Stimulated activated CD8-positive, alpha-beta memory T cell treated with anti-CD3 and anti-CD28 coated beads, Interleukin-4, amount 100 ng/mL, for 1 hour (primary cell): ENCODE results near the gene ITPK1.

ENCODE experiments used
- DNase-seq, 2 donors: peaks; one replicate each; pipeline ENCODE4 v3.0.0-alpha.2; 2020; ENCODE audit warnings: low read depth in 2 of 2, low spot score in 1 of 2

ITPK1 gene

DNA sequence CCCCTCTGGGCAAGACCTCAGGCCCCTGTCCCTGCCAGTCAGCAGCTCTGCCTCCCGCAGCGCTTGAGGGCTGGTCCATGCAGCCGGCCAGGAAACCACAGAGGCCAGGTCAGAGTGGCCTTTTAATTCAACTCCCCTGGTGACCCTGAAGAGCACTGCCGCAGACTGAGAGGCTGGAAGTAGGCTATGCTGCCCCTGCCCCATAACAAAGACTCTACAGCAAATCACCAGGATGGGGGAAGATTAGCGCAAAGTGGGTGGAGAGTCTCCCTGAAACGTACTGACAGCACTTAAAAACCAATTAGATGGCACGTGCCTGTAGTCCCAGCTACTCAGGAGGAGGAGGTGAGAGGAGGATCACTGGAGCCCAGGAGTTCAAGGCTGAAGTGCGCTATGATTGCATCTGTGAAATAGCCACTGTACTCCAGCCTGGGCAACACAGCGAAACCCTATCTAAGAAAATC lies 70.5 kb downstream of the ITPK1 start:
- DNase-seq, result no peak

DNA sequence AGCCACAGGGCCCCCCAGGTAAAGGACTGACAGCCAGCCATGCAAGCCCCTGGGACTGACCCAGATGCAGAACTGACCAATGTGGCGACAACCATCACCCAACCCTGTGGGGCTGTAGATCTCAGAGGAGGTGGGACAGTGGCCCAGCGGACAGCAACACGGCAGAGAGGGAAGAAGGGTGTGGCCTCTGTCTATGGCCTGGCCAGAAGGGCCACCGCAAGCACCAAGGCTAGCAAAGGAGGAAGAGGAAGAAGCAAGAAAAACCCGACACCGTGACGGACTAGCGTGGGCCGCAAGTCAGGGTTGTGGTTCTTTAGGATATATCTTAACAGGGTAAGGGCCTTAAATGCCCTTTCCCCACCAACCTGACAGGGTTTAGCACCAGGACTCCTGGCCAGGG lies 71.2 kb downstream of the ITPK1 start:
- DNase-seq, result no peak

DNA sequence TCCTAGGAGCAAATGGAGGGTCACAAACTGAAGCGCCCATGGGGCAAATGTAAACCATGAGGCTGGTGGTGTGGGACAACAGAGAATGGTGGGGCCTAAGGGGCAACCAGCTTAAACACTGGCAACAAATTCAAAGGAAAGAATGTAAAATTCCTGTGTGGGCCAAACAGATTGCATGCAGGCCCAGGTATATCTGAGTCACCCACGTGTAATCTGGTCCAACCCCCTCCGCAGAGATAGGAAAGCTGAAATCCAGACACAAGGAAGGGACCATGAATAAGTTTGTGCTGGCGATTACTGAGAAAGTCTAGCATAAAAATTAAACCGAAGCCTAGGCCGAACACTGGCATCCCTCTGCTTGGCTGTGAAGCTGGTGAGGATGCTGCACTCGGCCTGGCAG lies 71.6 kb downstream of the ITPK1 start:
- no peak for DNase-seq

DNA sequence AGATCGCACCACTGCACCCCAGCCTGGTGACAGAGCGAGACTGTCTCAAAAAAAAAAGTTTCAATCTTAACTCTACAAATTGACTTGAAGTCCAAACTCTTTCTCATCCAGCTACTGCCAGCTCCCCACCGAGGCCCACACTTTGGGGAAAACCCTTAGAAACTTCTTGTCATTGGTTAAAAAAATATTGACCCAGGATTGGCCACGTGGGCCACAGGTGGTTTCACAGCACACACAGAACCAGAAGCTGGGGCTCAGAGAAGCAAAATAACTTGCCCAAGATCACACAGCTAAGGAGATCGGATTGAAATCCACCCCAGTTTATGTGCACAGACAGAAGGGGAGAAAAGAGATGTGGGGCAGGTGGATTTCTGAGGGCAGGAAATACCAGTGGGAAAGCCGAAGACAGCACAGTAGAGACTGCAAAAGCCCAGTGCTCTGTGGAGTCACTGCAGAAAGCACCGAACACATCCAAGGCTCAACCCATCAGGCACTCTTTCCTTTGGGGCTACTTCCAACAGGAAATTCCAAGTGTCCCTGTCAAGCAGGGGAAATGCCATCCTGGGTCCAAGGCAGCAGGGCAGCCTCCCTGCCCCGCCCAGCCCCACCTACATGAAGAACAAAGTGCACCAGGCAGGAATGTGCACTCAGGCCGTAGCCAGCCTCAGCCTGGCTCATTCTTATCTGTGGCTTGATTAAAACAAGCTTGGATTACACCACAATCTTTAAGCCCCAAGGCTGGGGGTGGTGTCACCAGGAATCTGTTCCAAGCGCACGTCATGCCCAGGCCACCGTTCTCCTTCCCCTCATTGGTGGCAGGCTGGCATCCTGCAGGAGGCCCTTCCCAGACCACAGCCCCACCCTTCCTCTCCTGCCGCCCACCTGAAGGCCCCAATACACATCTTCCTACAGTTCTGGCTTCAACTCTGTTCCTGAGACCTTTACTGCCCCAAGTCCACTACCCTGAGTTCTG lies 72.5 kb downstream of the ITPK1 start:
- no peak for DNase-seq

DNA sequence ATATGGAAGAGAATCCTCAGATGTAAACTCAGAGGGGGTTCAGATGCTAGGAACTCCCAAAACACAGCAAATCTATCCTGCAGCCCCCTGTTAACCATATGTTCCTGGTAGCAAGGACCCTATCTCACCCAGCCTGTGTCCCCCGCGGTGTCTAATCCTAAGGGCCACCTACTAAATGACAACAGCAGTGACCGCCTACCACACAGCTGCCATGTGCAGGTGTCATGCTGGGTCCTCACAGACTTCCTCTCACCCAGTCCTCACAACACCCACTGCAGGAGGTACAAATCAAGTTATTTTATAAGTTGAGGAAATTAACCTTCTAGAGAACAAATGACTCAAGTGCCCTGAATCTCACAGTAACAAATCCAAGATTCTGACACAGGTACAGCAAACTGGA lies 73.9 kb downstream of the ITPK1 start:
- no peak for DNase-seq

DNA sequence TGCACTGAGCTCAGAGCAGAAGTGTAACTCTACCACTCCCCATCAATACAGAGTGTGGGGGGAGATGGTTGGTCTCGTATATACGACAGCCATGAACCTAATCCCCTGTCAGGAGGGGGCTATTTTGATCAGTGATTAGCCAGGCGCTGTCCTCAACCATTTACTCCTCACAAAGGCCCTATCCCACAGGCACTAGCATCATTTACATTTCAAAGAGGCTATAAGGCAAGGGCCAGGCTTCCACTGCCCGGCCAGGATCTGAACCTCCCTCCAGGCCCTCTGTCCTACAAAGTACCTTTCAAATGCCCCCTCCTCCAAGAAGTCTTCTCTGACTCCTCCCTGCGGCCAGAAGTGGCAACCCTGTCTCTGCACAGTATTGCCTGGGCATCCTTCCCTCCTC lies 74.7 kb downstream of the ITPK1 start:
- no peak for DNase-seq

DNA sequence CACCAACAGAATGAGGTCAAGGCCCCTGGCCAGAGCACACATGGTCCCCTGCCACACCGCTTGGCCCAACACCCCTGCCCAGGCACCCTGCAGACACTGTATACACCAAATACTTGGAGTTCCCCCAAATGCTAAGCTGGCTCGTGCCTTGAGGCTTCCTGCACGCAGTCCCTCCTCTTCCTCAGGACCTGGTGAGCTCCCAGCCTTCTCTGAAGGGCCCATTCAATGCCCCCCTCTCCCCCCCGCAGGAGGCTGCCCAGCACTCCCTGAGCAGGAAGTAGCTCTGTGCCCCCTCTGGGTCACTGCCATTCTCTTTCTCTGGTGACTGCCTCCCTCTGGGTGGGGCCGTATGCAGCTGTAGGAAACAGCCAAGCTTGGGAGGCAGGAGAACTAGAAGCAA lies 75.3 kb downstream of the ITPK1 start:
- DNase-seq, result no peak

DNA sequence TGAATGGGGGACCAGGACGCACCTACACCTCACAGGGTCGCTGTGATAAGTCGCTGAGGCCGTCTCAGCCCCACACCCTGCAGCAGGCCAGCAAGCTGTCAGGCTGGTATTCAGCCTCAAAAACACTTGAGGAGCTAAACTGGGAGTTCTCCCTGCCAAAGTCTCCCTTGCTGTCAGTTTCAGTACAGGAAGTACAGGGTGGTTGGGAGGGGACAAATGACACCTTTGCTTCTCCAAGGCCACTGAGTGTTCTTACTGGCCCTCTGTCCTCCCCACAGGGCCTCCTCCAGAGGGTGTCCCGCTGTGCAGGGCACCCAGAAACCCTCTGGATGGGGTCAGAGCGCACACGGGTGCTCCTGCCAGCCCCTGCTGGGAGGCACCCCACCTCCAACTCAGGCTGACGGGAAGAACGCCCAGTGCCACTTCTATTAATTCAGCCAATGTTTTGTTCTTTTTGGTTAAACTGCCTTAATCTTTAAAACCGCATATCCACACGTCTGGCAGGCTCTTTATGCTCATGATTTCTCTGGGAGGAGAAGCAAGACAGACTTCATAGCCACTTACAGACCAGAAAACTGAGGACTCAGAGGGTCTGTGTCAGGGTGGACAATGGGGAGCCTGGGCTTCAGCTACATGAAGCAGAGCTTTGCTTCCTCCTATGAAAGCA lies 75.9 kb downstream of the ITPK1 start:
- no peak for DNase-seq

DNA sequence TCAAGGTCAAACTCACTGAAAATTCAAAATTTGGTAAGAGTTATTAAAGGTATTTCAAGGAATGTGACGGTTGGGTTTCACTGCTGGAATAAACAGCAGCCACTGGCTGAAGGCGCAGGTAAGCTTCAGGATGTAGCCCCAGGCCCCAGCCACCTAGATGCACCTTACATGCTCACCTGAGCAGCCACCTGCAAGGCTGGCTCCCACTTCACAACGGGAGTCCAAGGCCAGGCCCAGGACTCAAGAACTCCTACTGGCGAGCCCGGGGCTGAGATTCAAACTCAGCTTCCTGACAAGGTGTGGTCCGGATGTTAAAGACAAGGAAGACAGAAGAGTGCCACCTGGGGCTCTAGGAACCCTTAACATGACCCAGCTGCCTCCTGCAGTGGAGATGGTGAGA lies 78.4 kb downstream of the ITPK1 start:
- no peak for DNase-seq

DNA sequence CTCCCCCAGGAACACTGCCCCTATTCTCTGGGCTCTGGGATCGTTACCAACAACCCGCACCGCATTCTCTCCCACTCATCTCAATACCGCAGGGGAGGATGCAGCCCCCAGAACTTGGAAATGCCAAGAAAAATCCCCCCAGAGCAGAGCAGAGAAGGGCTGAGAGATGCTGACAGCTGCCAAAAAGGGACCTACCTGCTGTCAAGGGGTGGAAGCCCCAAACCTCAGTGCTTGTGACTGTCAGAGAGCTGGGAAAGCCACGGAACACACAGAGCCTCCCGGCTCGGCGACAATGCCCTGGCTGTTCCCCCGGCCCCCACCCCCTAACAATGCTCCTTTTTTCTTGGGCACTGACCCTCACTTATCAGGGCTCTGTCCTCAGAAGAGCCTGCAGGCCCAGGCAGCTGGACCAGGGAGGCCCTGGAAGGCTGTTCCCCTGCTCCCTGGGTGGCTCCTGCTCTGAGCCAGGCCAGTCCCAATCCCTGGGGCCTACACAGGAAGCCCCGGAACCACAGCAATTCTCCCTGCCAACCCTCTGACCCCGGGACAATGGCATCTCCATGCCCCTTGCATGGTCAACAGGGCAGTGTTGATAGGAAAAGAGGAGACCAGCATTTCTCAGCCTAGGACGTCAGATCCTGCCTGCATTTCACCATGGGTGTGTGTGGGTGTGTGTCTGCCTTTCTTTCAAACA lies 78.9 kb downstream of the ITPK1 start:
- no peak for DNase-seq

DNA sequence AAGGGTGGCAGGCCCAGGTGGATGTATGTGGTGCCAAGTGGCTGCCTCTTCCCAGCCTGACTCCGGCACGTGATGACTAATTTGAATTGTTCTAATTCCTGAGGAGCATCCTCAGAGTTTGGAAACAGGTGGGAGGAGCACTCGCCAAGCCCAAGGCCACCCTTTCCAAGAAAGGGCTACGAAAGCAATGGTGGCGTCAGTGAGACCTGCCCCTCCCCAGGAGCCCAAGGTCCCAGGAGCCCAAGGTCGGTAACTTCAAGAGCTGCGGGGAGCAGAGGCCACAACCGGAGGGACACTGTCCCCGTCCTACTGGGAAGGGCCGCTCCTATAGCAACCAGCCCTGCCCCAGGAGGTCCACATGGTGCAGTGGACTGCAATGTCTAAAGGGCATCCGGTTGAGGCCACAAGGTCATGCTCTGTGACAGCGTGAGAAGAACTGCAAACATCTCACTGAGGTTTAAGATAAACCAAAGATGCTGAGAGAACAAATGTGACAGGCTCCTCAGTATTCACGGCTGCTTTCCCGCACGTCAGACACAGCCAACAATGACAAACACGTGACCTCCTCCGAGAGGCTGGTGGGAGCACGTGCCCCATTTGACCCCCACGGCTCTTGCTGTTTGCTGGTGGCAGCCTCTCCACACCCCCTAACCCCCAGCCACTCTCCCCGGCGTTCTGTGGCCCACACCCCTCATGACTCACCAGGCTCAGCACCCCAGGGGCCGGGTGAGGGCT lies 79.6 kb downstream of the ITPK1 start:
- no peak for DNase-seq

DNA sequence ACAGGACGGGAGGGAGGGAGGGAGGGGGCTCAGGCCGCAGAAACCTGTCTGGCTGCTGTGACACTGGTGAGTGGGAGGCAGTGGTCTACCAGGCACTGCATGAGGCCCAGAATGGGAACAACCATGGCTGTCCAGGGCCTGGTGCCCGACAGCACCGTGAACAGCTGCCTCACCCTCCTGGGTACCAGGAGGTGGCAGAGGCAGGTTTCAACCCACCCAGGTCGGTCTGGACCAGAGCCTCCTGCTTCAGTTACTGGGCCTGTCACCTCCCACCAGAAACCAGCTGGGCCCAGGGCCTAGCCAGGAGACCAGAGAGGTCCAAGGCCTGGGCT lies 80.2 kb downstream of the ITPK1 start:
- no peak for DNase-seq

DNA sequence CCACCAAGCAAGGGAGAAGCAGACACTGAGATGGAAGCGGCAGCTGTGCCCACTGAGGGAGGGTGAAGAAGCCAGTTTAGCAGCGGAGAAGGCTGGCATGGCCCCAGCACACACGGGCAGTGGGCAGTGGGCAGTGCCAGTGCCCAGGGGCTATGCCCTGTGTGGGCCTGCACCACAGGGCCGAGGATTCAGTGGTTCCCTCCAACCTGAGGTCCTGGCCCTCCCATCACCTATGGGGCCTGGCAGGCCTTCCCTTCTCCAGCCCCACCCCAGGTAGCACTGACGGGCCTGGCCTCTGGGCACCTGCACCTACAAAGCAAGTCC lies 81.1 kb downstream of the ITPK1 start:
- DNase-seq, result no peak

DNA sequence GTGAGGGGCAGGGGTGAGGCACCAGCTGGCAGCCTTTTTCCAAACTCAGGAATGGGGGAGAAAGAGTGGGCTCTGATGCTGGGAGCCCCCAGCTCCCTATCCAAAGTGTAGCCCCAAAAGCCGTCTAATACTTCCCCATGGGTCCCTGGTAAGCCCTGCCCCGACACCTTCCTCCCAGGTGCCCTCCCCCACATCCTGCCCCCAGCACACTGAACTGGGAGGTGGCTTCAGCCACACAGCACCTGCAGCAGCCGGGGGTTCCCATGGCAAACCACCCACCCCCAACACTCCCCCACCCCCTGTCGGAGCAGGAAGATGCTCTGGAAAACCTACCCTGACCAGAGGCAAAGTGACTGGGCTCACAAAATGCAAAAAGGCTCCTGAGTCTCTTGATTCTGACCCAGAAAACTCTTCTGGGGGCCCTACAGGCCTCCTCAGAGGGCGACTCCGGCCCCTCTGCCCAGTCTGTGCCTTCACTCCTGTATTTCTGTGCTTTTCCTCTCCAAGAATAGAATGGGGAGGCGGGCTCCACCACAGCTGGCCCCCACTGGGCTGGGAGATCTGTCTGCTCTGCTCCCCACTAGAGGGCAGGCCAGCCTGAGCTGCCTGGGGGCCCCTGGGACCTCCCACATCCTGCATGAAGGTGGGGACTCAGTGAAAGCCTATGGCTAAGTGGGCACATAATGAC lies 81.6 kb downstream of the ITPK1 start:
- peak in 1 of 2 donors; percentile 46 for DNase-seq

DNA sequence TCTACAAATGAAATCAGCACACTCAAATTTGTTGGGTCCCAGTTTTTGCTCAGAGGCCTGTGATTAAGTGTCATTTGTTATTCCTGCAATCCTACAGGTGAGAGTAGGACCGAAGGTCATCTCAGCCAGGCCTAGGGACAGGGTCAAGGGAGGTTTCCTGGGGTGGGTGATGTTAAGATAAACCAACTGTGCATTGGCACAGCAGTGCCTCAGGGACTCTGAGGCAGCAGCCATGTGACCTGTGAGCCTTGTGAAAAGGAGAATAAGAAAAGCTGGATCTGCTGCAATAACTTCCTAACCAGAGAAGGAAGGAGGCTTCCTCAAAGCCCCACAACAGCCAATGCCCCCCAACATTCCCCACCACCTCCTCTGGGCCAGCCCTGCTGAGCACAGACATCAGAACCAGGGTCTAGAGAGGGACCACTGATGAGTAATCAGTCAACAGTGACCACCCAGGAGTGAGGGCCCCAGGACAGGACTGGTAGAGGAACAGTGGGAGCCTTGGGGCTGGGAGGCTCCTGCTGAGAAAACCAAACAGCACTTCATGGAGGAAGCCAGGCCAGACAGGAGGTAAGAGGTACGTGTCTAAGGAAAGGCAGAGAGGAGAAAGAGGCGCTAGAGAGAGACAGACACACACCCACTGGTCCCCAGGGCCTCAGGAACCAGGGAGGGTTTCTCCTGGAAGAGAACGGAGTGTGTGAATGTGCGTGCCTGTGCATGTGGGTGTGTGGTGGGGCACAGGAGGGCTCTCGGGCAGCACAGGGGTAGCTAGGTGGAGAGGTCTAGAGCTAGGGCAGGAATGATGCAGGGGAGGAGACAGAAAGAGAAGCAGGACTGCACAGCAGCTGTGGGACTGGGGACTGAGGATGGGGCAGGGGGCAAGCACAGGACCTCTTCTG lies 82.4 kb downstream of the ITPK1 start:
- no peak for DNase-seq

DNA sequence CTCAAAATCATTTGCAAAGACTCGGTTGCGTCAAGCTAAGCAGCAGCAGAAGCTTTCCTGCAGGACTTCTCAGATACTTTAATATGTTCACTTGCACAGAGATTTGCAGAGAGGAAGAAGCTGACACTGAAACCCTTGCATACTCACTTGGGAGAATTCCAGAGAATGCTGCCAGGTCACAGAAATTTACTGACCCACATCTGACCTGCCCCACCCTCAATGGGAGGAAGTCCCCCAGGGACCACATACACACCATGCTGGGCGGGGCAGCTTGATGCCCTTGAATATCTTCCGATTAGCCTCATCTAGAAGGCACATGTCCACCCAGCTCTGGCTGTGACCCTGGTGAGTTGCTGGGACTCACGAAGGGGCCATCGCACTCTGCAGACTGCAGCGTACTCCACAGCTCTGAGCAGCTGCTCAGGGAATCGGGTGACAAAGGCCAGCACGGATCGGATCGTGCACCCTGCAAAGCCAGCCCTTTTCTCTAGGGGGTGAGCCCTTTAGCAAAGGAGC lies 83.2 kb downstream of the ITPK1 start:
- no peak for DNase-seq

DNA sequence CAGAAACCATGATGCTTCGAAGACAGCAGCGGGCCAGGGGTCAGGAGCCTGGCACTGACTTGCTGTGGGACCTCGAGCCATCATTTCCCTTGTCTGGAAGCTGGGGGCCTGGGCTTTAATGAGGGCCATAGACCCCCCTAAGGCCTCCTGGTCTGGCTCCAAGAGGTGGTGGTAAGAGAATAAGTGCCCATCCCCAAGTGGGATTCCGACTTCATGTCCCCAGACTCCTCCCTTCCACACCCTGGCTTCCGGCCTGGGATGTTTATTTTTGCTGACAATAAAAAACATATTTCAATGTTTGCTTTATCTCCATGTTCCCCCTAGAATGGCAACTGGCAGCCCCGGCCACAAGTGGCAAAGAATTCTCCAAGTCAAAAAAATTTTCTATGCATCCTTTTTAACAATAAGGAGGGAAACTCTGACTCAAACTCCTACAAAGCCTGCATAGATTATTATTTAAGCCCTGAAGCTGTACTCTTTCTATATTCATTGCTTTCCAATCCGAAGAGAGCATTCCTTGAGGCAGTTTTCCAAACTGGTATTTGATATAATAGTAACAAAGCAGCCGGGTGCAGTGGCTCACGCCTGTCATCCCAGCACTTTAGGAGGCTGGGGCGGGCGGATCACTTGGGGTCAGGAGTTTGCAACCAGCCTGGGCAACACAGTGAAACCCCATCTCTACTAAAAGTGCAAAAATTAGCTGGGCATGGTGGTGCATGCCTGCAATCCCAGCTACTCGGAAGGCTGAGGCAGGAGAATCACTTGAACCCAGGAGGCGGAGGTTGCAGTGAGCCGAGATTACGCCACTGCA lies 84.0 kb downstream of the ITPK1 start:
- DNase-seq, result no peak

DNA sequence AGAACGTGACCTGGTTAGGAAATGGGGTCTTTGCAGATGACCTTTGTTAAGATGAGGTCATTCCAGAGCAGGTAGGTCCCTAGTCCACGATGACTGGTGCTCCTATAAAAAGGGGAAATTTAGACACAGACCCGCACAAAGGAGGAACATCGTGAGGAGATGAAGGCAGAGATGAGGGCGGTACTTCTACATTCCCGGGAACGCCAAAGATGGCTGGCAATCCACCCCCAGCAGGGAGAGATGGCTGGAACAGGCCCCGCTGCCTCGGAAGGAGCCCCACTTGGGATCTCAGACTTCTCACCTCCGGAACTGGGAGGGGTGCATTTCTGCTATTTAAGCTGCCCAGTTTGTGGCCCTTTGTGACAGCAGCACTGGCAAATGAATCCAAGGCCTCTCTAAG lies 85.0 kb downstream of the ITPK1 start:
- DNase-seq, result no peak
